Measurements from ENCODE around the gene SNX20.

DNA sequence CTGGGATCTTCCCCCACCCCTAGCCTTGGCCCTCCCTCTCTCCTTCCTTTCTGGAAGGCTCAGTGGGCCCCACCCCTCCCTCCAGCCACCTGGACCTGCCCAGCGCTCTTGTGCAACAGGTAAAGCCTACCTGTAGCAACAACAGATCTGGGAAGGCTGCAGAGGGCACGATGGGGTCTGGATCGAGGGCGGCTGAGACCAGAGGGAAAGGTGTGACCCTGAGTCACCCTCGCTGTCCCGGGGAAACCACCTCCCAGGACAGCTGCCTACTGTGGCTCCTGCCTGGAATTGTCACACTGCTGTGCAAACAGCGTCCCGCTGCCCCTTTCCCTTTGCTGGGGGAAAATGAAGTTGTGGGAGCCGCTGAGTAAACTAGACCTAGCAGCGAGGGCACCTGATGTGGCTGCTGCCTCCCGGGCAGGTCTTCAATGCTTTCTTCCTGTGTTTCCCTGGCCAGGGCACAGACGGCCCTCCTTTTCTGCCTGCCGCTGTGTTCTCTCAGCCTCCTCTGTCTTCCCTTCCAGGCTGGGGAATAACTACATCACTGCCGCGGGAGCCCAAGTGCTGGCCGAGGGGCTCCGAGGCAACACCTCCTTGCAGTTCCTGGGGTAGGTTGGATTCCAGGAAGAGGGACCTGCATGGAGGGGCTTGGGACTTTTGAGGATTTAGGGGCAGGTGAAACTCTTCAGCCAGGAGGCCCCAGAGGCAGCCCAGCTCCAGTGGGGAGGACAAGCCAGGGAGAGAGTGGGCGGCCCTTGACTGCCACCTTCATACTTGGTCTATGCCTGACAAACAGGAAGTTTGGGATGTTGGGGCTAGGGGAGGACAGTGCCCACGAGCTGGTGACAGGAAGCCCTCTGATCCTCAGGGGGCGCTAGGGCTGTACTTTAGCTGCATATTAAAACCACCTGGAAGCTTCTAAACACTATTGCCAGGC, 38.6 kb upstream of the SNX20 start:
- TF ChIP-seq, protein P1, sequence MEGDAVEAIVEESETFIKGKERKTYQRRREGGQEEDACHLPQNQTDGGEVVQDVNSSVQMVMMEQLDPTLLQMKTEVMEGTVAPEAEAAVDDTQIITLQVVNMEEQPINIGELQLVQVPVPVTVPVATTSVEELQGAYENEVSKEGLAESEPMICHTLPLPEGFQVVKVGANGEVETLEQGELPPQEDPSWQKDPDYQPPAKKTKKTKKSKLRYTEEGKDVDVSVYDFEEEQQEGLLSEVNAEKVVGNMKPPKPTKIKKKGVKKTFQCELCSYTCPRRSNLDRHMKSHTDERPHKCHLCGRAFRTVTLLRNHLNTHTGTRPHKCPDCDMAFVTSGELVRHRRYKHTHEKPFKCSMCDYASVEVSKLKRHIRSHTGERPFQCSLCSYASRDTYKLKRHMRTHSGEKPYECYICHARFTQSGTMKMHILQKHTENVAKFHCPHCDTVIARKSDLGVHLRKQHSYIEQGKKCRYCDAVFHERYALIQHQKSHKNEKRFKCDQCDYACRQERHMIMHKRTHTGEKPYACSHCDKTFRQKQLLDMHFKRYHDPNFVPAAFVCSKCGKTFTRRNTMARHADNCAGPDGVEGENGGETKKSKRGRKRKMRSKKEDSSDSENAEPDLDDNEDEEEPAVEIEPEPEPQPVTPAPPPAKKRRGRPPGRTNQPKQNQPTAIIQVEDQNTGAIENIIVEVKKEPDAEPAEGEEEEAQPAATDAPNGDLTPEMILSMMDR (IDR thresholded peaks at IDR 0.05): no peak
- TF ChIP-seq POLR2A (IDR thresholded peaks at IDR 0.05): no peak
